GM19023 (cell line): ENCODE data around the gene MT1HL1.

Source experiments
- ATAC-seq: cut with Tn5 transposase; IDR thresholded peaks from one replicate; pipeline ENCODE4 v1.9.1; 2021; ENCODE audit warnings: mild to moderate bottlenecking, moderate library complexity; ENCODE audit not compliant: unreplicated experiment

MT1HL1 gene

DNA sequence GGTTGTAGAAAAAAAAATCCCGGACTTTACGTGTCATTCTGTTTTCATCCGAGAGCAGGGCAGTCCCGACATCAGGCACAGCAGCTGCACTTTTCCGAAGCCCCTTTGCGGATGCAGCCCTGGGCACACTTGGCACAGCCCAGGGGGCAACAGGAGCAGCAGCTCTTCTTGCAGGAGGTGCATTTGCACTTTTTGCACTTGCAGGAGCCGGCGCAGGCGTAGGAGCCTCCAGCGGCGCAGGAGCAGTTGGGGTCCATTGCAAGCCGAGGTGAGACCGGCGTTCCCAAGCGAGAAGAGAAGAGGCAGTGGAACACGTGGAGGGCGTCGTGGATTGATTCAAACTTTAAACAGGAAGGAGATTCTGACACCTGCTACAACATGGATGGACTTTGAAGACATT, at the start of gene MT1HL1:
Gene MT1HL1, minus strand, starts transcription at position 326 of the 400 bp plus-strand sequence. Its CDS starts 69 bp downstream, at position 257.
- no peak for ATAC-seq

- ATAC-seq = no peak
These were observed 46.7 kb upstream of the MT1HL1 start for GRCh38 chr1:237050915-237051314.

DNA sequence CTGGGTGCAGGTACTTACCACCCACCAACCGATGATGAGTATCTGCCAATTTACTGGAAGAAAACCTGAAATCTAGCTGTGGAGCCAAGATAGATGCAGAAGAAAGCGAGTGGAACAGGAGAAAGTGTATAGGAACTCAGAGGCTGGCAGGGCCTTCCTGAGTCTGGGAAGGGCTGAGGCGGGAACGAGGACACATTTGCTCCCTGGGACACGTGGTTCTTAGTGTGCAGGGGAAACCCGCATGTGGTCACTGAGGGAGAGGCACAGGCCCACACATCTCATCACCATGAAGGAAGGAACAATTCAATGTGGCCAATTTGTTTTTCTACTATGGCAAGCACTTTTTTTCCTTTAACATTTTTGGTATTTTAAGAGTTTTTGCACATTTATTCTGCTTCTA, 45.9 kb upstream of the MT1HL1 start:
- ATAC-seq = no peak

GRCh38 chr1:237048803-237049202, 44.6 kb upstream of the MT1HL1 start:
- ATAC-seq = no peak

DNA sequence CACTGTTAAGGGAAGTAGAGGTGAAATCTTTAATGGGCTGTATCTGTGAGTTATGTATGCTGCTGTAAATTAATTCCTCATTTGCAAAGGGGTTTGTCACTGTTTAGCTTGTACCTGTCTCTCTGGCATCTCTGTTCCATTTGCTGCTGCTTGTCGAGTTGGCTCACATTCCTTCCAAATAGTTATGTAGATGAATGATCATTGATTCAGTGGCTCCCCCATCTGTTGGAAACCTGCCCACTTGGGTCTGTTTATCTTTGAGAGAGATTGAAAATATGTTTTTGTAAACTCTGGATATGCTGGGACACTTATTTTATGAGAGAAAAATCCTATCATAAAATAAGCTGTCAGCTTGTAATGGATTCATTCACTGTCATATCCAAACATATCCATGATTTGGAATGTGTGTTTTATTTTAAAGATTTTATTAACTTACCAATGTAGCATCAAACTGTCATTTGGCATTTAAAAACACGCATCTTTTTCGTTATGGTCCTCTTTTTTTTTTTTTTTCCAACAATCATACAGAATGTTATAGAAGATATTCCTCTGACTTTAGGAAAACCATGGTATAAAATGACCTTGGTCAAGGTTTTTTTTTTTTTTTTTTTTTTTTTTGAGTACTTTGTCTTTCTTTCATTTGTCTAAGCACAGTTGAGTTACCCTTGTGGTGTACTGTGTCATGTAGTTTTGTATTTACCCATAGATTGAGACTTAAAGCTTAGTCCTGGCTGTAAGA, 41.2 kb upstream of the MT1HL1 start:
- no peak for ATAC-seq

DNA sequence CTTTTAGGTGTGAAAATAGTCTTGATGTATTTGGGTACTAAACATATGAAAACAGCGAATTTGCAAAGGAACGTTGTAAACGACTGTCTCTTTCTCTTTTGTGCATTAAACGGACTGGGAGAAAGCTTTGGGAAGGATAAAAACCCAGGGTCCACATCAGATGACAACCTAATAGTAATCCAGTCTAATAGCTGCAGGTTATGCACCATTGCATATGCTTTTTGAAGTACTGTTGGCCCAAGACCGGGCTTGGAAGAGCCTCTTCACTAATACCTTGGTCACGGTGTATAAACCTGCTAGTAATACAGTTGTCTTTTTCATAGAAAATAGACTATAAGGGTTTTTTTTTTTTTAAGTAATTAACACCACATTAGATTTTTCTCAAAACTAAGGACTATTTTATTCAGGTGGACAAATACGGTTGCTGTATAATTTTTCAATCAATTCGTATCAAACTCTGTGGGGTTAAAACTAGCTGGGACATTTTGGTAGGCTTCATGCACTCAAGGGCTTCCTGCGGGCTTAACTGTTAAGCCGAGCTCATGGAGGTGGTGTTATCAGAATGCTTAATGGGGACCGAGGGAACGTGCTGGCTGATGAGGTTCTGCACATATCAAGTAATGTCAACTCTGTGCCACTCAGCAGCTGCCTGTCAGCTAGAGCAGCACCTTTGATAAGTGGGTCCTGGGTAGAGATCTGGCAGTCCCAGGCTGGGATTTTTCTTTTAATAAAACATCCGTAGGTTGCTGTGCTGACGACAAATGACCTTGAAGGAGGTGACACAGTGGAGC, 39.8 kb upstream of the MT1HL1 start:
- ATAC-seq = no peak

- no peak for ATAC-seq
These were observed 38.8 kb upstream of the MT1HL1 start for GRCh38 chr1:237042892-237043576.

GRCh38 chr1:237042526-237042891, 38.3 kb upstream of the MT1HL1 start:
- no peak for ATAC-seq

DNA sequence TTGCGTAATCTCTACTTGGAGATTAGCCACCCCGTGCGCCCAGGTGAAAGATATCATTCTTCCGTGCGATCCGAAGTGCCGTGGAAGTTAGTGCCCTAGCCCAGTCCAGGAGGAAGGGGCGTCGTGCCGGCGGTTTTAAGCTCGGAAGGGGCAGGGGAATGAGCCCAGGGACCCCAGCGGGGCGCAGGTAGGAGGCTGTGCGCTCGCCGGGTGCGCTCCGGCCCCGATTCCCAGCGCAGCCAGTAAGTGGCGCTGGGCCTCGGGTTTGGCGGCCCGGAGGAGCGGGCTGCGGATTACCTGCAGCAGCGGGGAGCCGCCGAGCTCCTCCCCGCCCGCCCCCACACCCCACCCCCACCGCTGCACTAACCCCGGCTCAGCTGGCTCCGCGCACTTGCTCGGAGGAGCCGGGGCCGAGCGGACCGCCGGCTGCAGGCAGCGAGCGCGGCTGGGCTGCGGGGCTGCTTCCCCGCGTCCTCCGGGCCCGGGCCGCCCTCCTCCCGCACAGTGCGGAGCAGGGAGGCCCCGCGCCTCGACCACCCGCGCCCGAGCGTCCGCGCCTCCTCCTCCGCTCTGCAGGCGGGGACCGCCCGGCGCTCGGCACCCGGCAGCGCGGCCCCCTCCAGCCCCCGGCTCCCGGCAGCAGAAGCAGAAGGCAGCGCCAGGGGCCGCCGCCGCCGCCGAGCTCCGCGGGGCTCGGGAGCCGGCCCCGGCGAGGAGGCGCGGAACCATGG, 37.7 kb upstream of the MT1HL1 start, which contains the start of gene RYR2:
Gene RYR2, plus strand, starts transcription at position 390 of the 731 bp plus-strand sequence. Its CDS starts 338 bp downstream, at position 728.
- ATAC-seq = no peak

DNA sequence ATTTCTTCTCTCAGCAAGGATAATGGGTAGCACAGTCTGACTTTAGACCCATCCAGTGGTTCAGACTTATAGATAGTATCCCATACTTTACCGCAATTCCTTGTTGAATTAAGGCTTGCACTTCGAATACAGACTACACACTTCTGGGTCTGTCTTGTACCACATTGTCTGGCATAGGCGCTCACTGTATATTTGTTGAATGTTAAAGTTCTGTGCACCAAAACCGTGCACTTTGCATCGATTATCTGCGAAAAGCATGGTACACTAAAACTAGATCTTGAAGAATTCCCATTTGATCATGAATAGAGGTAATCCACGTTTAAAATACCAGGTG, 37.2 kb upstream of the MT1HL1 start:
- no peak for ATAC-seq

GRCh38 chr1:237040823-237041222, 36.6 kb upstream of the MT1HL1 start:
- ATAC-seq = no peak

DNA sequence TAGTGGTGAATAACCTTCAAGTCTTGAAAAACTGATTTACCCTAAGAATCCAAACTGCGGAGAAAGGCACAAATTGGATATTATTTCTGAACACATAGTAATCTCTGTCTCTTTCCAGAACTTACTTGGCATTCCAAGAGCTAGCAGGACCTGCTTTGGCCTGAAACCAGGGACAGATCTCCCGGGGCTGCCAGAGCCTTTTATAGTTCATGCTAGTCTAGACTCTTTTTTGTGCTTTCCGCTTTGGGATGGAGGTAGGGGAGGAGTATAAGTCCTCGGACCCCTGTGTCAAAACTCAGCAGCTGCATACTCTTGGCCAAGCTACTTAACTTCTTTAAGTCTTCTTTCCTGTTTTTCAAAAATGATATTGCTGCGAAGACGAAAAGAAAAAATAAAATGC, 34.0 kb upstream of the MT1HL1 start:
- ATAC-seq = no peak

DNA sequence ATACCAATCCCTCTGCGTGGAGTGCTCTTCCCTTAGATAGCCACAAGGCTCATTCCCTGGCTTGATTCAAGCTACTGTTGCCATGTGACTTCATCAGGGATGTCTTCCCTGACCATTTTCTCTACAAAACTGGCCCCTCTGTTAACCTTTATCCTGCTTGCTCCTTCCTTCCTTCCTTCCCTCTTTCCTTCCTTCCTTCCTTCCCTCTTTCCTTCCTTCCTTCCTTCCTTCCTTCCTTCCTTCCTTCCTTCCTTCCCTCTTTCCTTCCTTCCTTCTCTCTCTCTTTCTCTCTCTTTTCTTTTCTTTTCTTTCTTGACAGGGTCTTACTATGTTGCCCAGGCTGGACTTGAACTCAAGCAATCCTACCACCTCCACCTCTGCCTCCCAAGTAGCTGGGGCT, 31.5 kb upstream of the MT1HL1 start:
- no peak for ATAC-seq

- ATAC-seq = no peak
These were observed 29.6 kb upstream of the MT1HL1 start for GRCh38 chr1:237033804-237034203.

- ATAC-seq = no peak
These were observed 28.8 kb upstream of the MT1HL1 start for GRCh38 chr1:237033061-237033460.

DNA sequence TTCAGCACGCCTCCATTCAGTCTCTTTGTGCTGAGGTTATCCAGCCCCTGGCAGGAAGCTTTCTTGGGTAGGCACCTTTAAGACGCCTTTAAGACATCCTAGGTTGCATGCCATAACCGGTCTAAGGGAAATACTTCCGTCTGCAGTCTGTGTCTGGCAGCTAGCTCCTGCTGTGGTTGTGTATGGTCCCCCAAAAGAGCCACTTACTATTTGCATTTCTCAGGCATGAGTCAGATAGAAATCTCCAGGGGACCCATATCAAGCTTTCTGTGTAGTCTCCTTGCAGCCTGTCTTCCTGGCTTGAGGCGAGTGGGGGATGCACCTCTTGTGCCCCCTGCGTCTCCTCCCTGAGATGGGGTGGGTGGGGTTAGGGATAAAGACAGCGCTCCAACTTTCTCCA, 27.8 kb upstream of the MT1HL1 start:
- ATAC-seq = peak; percentile 74

DNA sequence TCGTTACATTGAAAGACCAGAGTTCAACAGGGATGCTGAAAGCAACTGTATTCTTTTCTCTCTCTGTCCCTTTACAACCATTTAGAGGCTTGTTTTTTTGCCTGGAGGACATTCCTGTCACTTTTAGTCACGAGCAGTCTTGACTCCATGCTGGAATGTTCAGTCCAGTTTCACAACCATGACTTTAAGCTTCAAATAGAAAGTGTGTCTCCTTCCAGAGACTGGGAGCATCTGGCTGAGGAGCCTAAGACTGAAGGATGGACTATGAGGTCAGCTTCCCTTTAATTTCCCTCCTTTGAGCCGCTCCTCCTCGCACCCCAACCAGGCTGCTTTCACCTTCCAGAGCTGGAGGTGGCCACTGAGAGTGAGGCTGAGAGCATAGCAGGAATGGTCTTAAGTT, 27.2 kb upstream of the MT1HL1 start:
- no peak for ATAC-seq

DNA sequence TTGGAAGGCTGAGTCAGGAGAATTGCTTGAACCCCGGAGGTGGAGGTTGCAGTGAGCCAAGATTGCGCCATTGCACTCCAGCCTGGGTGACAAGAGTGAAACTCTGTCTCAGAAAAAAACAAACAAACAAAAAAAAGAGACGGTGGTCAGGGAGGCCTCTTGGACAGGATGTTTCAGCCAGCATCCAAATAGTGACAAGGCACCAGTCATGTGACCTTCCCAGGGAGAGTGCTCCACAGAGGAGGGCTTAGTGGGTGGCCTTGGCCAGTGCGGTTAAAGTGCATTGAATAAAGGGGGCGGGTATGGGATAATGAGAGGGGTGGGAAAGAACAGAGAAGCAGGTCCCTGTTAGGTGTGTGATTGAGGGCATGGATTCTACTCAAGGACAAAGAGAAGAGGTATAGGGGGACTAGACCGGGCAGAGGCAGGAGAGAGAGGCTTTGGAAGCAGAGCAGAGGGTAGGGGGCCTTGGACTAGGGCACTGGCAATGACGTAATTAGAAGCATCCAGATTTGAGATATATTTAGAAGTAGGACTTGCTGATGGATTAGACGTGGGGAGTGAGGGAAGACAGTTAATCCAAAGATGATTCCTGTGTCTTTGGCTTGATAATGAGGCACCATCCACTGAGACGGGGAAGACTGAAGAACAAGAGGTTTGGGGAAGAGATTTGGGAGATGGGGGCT, 25.8 kb upstream of the MT1HL1 start:
- ATAC-seq = no peak

DNA sequence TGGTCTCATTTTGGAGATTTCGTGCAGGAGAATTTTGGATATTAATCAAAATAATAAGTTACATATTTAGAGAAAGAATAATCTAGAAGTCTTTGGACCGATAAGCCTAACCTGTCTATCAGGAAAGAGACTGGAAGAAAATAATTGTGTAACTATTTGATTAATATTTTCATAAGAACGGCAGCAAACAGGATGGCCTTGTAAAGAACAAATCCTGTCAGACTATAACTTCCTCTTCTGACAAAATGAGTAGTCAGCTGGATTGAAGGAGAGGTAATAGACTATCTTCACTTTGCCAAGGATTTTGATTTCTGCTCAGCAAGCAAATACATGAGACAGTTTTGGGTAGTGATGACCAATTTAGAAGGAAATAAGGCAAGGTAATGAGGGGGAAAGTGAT, 25.0 kb upstream of the MT1HL1 start:
- ATAC-seq = no peak

DNA sequence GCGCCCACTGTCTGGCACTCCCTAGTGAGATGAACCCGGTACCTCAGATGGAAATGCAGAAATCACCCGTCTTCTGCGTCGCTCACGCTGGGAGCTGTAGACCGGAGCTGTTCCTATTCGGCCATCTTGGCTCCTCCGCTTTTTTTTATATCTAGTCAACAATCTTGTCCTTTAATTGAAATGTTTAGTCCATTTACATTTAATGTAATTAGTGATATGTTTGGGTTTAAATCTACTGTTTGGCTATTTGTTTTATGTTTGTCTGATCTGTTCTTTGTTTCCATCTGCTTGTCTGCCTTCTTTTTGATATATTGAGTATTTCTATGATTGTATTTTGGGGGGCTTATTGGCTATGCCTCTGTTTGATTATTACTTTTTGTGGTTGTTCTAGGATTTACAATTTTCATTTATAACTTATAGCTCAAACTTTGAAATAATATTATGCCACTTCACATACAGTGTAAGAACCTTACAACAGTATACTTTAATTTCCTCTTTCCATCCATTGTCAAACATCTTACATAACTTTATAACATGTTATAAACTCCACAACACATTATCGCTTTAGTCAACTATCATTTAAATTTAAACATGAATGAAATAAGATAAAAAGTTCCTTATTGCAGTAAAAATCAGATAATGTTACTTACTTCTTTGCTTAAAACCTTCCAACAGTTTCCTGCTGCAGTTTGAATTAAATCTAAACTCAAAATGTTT, 21.3 kb upstream of the MT1HL1 start:
- no peak for ATAC-seq
